Stimulated activated CD4-positive, alpha-beta T cell treated with anti-CD3 and anti-CD28 coated beads, Interleukin-1b, Interleukin-23, amount 100 ng/mL, for 24 hours (primary cell): ENCODE measurements around the gene ETS1.
"Not testable (repeated sequence)": the region's sequence is repeated elsewhere in the genome, so short reads cannot be mapped to it uniquely, and the experiment has no call there.

Experiments
- DNase-seq, 4 experiments: peaks; one replicate each; pipeline ENCODE4 v3.0.0-alpha.2; 2020; ENCODE audit warnings: low read depth in 4 of 4, low spot score in 1 of 4

Gene ETS1

DNA sequence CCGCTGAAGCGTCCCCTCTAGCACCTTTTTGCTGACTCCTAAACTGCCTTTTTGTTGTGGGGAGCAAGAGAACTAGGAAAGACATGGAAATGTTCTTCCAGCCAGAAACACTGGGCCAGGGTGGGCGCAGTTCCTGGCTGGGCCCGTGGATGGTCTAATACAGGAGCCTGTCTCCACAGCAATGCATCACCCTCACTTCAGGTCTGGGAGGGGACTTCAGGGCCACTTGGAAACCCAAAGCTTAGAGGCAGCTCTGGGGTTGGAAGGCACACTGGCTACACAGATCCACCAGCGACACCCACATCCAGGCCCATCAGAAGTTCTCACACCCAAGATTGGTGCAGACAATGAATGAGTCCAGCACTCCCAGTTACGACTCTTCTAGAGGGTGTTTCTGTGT lies 120.3 kb downstream of the ETS1 start:
- DNase-seq, result no peak

GRCh38 chr11:128465946-128466705 lies 121.2 kb downstream of the ETS1 start:
- no peak for DNase-seq

- no peak for DNase-seq
Measured at GRCh38 chr11:128465531-128465930, 121.8 kb downstream of the ETS1 start.

DNA sequence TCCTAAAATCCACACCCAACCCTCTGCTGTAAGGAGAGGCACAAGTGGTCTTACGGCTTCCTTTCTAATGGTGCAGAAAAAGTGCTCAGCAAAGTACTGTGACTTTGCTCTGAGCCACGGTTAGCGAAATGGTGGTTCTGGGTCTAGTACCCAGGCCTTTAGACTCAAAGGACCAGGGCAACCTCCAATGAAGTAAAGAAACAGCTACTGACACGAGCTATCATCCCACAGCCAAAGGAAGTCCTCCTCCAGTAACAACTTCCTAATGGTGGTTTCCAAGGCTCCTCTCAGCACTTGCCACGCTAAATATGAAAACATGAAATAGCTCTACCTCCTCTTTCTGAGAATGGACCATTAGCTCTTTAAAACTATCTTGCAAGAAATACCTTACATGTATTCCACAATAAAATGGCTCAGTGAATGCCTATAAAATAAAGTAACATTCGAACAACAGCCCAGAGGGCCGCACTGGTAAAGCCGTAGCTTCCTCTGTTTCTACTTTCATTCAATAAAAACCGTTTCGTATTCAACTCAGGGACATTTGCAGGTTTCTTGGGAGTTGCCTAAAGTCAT lies 122.4 kb downstream of the ETS1 start:
- no peak for DNase-seq

- no peak for DNase-seq
Measured at GRCh38 chr11:128463979-128464378, 123.4 kb downstream of the ETS1 start.

DNA sequence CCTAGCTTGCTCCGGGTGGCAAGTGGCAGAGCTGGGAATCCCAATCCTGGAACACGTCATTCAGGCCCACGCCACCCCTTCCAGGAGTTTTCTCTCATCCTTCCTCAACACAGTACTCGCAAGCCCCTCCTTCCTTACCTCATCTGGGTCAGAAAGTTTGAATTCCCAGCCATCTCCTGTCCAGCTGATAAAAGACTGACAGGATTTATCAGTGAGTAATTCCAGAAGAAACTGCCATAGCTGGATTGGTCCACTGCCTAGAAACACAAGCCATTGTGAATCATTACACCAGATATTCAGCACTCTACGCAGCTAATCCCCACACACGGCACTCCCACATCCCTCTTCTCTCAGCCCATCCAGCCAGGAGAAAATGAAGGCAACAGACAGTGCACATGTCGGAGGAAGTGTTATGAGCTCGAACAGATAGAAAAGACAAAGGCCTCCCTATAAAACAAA lies 124.0 kb downstream of the ETS1 start:
- DNase-seq, result no peak

DNA sequence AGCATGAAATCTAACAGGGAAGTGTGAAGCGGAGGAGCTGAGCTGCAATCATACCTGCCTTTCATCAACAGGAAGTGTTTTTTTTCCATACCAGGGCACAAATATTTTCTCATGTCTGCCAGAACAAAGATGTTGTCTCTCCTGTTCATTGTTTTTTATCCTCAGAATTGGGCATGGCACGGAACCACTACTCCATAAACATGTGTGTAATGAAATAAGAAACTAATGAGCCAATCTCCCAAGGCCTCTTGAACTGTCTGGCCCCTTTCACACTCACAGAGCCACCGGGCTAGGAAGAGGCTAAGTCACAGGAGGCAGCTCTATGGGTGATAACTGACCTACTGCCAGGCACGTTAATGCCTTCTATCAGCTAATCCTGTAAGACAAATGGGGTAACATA lies 124.4 kb downstream of the ETS1 start:
- no peak for DNase-seq

DNA sequence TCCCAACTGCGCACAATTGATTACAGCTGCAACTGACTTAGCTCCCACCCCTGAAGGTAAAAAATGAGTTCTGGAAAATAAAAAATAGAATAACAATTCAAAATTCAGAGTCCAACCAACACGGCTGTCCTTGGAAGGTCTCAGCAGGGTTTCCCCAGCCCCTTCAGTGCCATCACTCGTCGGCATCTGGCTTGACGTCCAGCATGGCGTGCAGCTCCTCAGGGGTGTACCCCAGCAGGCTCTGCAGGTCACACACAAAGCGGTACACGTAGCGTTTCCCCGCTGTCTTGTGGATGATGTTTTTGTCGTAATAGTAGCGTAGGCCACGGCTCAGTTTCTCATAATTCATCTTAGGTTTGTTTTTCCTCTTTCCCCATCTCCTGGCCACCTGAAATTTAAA lies 125.2 kb downstream of the ETS1 start:
- no peak for DNase-seq

GRCh38 chr11:128458321-128458720 lies 129.0 kb downstream of the ETS1 start:
- DNase-seq, result no peak

GRCh38 chr11:128457874-128458273 lies 129.5 kb downstream of the ETS1 start:
- DNase-seq, result no peak

DNA sequence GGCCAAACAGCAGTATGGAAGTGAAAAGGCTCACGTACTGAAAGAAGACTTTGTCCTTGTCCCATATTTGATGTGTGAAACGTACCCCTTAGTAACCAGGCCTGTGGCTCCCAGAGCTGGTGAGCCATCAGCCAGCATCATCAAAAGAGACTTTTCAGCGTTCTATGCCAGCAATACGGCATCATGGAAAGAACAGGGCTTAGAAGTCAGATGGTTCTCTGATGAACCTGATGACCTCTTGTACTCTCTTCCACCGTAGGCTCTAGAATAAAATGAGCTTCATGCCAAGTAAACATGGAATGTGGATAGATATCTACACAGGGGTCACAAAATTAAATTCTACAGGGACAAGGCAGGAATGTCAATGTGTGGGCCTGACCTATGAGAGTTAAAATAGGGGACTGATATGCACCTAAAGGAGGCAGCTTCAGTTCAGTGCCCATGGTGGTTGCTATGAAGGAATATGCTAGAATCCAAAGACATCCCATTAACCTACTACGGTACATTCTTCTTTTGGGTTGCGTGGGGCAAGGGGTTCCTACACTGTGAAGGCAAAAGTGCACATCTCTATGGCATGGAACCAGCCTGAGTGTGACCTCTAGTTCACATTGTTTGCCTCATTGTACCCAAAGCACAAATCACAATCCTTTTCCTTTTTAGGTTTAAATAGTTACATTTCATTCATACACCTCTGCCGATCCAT lies 130.6 kb downstream of the ETS1 start:
- DNase-seq, result no peak

GRCh38 chr11:128455766-128456165 lies 131.6 kb downstream of the ETS1 start:
- no peak for DNase-seq

DNA sequence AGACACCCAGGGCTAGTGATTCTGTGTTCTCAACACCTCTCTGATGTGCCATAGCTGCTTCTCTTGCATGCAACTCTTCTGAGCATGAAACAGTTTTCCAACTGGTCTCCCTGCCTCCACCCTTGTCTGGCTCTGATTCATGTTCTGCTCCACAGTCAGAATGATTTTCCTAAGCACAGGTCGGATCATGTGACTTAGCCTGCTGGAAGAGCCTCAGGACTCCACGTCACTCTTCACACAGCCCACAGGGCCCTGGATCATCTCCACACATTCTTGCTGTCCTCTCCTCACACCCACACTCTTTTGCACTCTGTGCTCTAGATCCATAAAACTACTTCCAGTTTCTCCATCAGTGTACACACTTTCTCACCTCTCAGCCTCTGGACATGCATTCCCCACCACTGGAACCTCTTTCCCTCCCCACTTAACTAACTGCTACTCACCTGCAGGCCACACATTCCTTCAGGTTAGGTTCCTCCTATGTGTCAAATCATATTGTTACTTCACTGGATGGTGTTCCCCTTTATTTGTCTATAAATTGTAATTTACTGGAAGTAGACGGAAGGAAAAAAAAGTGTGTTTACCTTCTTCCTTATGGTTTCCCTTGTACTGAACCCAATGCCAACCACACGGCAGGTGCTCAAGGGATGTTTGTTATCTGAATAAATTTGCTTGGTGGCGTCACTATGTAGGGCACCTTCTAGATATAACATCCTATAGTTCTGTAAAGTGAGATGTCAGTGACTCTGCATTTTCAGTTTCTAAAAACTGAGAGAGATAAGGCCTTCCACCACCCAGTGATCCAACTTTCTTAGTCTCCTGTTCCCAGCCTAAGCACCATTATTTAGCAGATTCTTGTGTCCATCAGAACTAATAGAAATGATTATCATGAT lies 133.7 kb downstream of the ETS1 start:
- DNase-seq, result no peak

- no peak for DNase-seq
Measured at GRCh38 chr11:128451652-128452470, 135.5 kb downstream of the ETS1 start.

- no peak for DNase-seq
Measured at GRCh38 chr11:128450882-128451651, 136.3 kb downstream of the ETS1 start.

GRCh38 chr11:128450425-128450824 lies 136.9 kb downstream of the ETS1 start:
- not testable (repeated sequence) for DNase-seq

DNA sequence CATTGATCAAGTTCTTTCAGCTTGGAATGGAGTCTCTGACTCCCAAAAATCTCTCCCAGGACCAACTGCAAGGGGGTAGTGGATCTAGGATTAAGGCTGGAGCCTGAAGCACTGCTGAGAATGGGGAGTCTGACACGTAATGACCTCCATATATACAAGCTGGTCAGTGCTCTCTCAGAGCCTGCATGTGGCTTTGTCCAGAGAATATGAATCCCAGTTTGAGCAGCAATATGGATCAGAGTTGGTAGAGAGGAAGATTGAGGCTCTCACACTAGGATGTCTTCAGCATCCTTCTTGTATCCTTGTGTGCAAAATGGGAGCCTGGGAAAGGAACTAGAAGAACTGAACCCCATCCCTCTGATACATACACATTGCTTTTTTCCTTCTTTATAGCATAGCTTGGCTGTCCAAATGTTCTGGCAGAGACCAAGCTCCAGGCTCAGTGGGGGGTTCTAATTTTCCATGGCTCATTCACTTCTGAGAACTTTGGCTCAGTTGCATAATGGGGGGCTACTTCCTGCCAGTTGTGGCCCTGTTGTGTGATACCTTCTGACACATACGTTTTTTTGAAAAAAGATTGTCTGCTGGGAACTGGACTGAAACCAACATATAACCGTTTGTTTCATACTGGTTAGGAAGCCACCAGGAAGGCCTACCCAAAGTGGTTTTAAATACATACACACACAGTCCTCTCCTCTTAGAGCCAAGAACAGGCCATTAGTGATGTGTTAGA lies 138.2 kb downstream of the ETS1 start:
- no peak for DNase-seq

GRCh38 chr11:128448200-128448886 lies 139.0 kb downstream of the ETS1 start:
- DNase-seq, result no peak
